SU-DHL-6 (cell line): ENCODE results near the gene ZC3H7A.
"Not testable (repeated sequence)": the region's sequence is repeated elsewhere in the genome, so short reads cannot be mapped to it uniquely, and the experiment has no call there.

Experiments
- H2AFZ ChIP-seq: fragments of 200-600 bp; sonication (generic); 2 replicates; pipeline ENCODE4 v1.6.1; 2014; ENCODE audit warnings: low read depth, mild to moderate bottlenecking, moderate library complexity, mixed read lengths, antibody characterized with exemption, low read length; ENCODE audit not compliant: severe bottlenecking
- H3F3A ChIP-seq: fragments of 200-600 bp; shearing (Covaris generic); 2 replicates; pipeline ENCODE4 v1.6.0; 2016; ENCODE audit warnings: antibody characterized with exemption, mild to moderate bottlenecking; ENCODE audit not compliant: insufficient read depth
- H3K27ac ChIP-seq: fragments of 200-600 bp; sonication (generic); 2 replicates; pipeline ENCODE4 v1.5.1; 2016; ENCODE audit warnings: low read depth, mild to moderate bottlenecking, low read length, moderate library complexity, mixed read lengths
- H3K27me3 ChIP-seq: fragments of 200-600 bp; sonication (generic), shearing (Covaris generic); 2 replicates; pipeline ENCODE4 v1.6.0; 2014; ENCODE audit warnings: mild to moderate bottlenecking, low read length
- H3K36me3 ChIP-seq: fragments of 200-600 bp; sonication (generic); 2 replicates; pipeline ENCODE4 v1.6.1; 2014; ENCODE audit warnings: mild to moderate bottlenecking, low read length, mixed read lengths
- H3K4me2 ChIP-seq: fragments of 300-600, 200-600 bp; shearing (Covaris generic), sonication (generic); 2 replicates; pipeline ENCODE4 v1.6.0; 2014; ENCODE audit warnings: low read length, low read depth, mild to moderate bottlenecking; ENCODE audit not compliant: poor library complexity, severe bottlenecking
- H3K4me3 ChIP-seq: fragments of 200-600 bp; sonication (generic); 2 replicates; pipeline ENCODE4 v1.5.1; 2014; ENCODE audit warnings: antibody characterized with exemption, low read length, mild to moderate bottlenecking, mixed read lengths; ENCODE audit not compliant: insufficient read depth, poor library complexity, severe bottlenecking
- H3K79me2 ChIP-seq: fragments of 200-600 bp; sonication (generic); 2 replicates; pipeline ENCODE4 v1.6.1; 2014; ENCODE audit warnings: mild to moderate bottlenecking, low read length, moderate library complexity; ENCODE audit not compliant: insufficient read depth
- H3K9ac ChIP-seq: fragments of 200-600 bp; sonication (generic); 2 replicates; pipeline ENCODE4 v1.7.0; 2014; ENCODE audit warnings: mild to moderate bottlenecking, low read length
- H3K9me2 ChIP-seq: fragments of 200-600 bp; sonication (generic); replicated peaks from 2 replicates; pipeline ENCODE4 v1.6.1; 2014; ENCODE audit warnings: low read length; ENCODE audit not compliant: insufficient read depth
- H3K9me3 ChIP-seq: fragments of 200-600 bp; sonication (generic); 2 replicates; pipeline ENCODE4 v1.6.1; 2014; ENCODE audit warnings: low read length, mixed read lengths; ENCODE audit not compliant: insufficient read depth
- H4K20me1 ChIP-seq: fragments of 200-600 bp; sonication (generic); 2 replicates; pipeline ENCODE4 v1.6.1; 2014; ENCODE audit warnings: low read depth, mild to moderate bottlenecking, antibody characterized with exemption, low read length, moderate library complexity, mixed read lengths
- EZH2phosphoT487 ChIP-seq: fragments of 200-600 bp; sonication (generic), shearing (Covaris generic); conservative IDR thresholded peaks from 2 replicates; pipeline ENCODE4 v1.6.1; 2018; ENCODE audit warnings: mild to moderate bottlenecking, antibody characterized with exemption, low read length, moderate library complexity, mixed read lengths
- TF ChIP-seq, protein P1 (sequence below): fragments of 200-600 bp; sonication (generic); IDR thresholded peaks from one replicate; pipeline ENCODE4 v1.5.1; 2017; ENCODE audit warnings: antibody characterized with exemption, mild to moderate bottlenecking, low read length, moderate library complexity; ENCODE audit not compliant: insufficient read depth, poor library complexity, severe bottlenecking

ZC3H7A gene

DNA sequence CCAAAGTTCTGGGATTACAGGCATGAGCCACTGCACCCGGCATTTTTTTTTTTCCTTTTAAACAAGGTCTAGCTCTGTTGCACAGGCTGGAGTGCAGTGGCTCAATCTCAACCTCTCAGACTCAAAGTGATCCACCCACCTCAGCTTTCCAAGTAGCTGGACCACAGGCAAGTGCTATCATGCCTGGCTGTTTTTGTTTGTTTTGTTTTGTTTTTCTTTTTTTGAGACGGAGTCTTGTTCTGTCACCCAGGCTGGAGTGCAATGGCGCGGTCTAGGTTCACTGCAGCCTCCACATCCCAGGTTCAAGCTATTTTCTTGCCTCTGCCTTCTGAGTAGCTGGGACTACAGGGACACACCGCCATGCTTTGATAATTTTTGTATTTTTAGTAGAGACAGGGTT is 19.1 kb upstream of the ZC3H7A start:
- H3K36me3 ChIP-seq: no peaks in the 10 kb centered on the region
- no peaks in the 10 kb centered on the region for H3K79me2 ChIP-seq
- no peak overlapping the region for H3K4me2 ChIP-seq
- no peaks in the 10 kb centered on the region for H3K9me2 ChIP-seq
- H3F3A ChIP-seq: no peaks in the 10 kb centered on the region
- H3K27me3 ChIP-seq: no peaks in the 10 kb centered on the region
- no peak overlapping the region for H2AFZ ChIP-seq
- no peak overlapping the region for H3K9ac ChIP-seq
- no peak overlapping the region for H3K4me3 ChIP-seq
- H3K9me3 ChIP-seq: no peaks in the 10 kb centered on the region
- H3K27ac ChIP-seq: no peak overlapping the region
- TF ChIP-seq, protein P1, sequence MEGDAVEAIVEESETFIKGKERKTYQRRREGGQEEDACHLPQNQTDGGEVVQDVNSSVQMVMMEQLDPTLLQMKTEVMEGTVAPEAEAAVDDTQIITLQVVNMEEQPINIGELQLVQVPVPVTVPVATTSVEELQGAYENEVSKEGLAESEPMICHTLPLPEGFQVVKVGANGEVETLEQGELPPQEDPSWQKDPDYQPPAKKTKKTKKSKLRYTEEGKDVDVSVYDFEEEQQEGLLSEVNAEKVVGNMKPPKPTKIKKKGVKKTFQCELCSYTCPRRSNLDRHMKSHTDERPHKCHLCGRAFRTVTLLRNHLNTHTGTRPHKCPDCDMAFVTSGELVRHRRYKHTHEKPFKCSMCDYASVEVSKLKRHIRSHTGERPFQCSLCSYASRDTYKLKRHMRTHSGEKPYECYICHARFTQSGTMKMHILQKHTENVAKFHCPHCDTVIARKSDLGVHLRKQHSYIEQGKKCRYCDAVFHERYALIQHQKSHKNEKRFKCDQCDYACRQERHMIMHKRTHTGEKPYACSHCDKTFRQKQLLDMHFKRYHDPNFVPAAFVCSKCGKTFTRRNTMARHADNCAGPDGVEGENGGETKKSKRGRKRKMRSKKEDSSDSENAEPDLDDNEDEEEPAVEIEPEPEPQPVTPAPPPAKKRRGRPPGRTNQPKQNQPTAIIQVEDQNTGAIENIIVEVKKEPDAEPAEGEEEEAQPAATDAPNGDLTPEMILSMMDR: no peak
- no peak for TF ChIP-seq EZH2phosphoT487
- no peaks in the 10 kb centered on the region for H4K20me1 ChIP-seq

DNA sequence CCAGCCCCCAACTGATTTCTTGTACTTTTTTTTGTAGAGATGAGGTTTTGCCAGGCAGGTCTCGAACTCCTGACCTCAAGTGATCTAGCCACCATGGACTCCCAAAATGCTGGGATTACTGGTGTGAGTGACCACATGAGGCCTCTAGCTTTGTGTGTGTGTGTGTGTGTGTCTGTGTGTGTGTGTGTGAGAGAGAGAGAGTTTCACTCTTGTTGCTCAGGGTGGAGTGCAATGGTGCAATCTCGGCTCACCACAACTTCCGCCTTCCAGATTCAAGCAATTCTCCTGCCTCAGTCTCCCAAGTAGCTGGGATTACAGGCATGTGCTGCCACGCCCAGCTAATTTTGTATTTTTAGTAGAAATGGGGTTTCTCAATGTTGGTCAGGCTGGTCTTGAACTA is 17.7 kb upstream of the ZC3H7A start:
- H3F3A ChIP-seq, H3K27ac ChIP-seq, H3K4me3 ChIP-seq, H3K79me2 ChIP-seq, H3K9me2 ChIP-seq, H2AFZ ChIP-seq, H3K9ac ChIP-seq, H3K27me3 ChIP-seq, H4K20me1 ChIP-seq, H3K36me3 ChIP-seq, H3K9me3 ChIP-seq, H3K4me2 ChIP-seq: not testable (repeated sequence)

DNA sequence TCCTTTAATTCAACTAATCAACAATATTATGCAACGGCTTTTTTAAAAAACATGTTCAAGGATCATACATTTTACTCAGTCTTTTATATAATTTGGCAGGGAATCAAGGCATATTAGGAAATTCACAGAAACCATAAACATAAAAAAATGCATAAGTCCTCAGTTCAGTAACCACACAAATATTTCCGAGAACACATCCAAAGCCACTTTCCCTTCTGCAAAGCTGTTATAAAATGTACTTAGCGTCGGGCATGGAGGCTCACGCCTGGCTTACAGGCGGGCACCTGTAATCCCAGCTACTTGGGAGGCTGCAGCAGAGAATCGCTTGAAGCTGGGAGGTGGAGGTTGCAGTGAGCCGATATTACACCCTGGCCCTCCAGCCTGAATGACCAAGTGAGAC is 9.7 kb upstream of the ZC3H7A start:
- H3K4me2 ChIP-seq: no peak overlapping the region

DNA sequence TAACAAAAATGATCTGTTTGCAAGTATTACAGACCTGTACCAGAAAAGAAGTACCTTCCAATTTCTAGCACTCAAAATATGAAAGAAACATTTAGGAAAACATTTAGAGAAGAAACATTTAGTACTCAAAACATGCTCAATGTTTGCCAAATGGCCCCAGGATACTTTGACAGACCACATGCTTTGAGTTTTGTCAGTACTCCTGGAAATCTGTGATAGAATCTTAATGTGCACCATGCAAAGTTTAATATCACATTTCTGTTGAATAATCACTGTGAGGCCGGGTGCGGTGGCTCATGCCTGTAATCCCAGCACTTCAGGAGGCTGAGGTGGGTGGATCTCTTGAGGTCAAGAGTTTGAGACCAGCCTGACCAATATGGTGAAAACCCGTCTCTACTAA is 8.5 kb upstream of the ZC3H7A start:
- Histone ChIP-seq H4K20me1 (no peaks in the 10 kb centered on the region), H3K36me3 (no peaks in the 10 kb centered on the region), H3K27me3 (no peaks in the 10 kb centered on the region), H3K9ac (no peak overlapping the region), H3K9me3 (no peaks in the 10 kb centered on the region), H3K9me2 (no peaks in the 10 kb centered on the region), H2AFZ (no peak overlapping the region), H3K4me2 (no peak overlapping the region), H3F3A (no peaks in the 10 kb centered on the region; the same call in 1 of the 2 replicates), H3K4me3 (no peak overlapping the region), H3K79me2 (no peaks in the 10 kb centered on the region), H3K27ac (no peak overlapping the region)
- TF ChIP-seq, protein P1: no peak
- no peak for TF ChIP-seq EZH2phosphoT487

More for the DNA sequence above, 9.7 kb upstream of the ZC3H7A start:
- Histone ChIP-seq H3K9ac (no peak overlapping the region), H2AFZ (no peak overlapping the region), H3K9me3 (no peaks in the 10 kb centered on the region), H3K4me3 (no peak overlapping the region), H3F3A (no peaks in the 10 kb centered on the region; the same call in 1 of the 2 replicates), H3K27ac (no peak overlapping the region), H3K79me2 (no peaks in the 10 kb centered on the region), H4K20me1 (no peaks in the 10 kb centered on the region), H3K9me2 (no peaks in the 10 kb centered on the region), H3K36me3 (no peaks in the 10 kb centered on the region), H3K27me3 (no peaks in the 10 kb centered on the region)
- TF ChIP-seq, protein P1: no peak
- no peak for TF ChIP-seq EZH2phosphoT487
